Epithelial cell of esophagus (primary cell): ENCODE measurements around the gene ESPN.
A peak's percentile ranks its signal among the peaks of the same experiment; 100 is the strongest.
"Not testable (repeated sequence)": the region's sequence is repeated elsewhere in the genome, so short reads cannot be mapped to it uniquely, and the experiment has no call there.

ENCODE experiments used
- DNase-seq: peaks from one replicate; pipeline ENCODE4 v3.0.0; 2010; ENCODE audit warnings: low read depth
- H3K4me3 ChIP-seq: 2 replicates; pipeline ENCODE4 v1.5.1; 2011; ENCODE audit warnings: mild to moderate bottlenecking, low read length, control low read depth
- TF ChIP-seq, protein P1 (sequence below): IDR thresholded peaks from 2 replicates; pipeline ENCODE4 v1.5.1; 2011; ENCODE audit warnings: low read depth, mild to moderate bottlenecking, low read length, control low read depth, inconsistent platforms; ENCODE audit not compliant: insufficient read depth; ENCODE audit errors: missing control alignments

ESPN gene

DNA sequence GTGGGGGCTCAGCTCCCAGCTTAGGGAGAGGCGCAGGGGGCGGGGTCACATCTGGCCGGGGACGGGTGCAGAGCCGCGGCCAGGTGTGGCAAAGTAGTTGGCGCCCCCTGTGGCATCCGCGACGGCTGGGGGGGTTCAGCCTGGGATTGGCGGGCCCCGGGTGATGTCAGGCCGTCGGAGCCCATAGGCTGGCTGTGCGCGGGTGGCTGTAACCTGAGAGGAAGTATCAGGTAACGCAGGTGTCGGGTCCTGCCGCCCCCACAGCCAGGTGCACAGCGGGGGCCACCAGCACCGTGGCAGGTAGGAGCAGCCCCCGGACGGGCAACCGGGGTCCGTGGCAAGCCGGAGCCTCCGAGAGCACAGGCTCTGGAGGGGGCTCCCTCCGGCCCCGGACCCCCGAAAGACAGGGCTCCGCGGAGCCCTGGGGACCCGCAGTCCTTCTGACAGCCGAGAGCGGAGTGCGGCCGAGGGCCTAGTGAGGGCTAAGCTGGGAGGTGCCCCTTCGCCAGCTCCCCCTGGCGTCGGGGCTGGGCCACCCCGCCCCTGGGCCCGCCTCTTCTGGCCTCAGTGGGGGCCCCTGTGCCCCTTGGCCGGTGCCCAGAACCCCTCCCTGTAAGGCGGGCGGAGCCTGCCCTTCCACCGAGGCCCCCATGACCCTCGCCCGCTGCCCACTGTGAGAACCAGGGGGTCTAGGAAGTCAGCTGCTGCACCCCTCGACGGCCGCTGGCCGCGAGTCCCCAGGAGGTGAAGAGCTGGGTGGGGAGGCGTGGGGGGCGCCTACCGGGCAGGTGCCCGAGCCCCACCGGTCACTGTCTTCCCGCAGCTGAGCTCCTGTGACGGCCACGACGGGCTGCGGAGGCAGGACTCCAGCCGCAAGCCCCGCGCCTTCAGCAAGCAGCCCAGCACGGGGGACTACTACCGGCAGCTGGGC is 23.5 kb downstream of the ESPN start:
- TF ChIP-seq, protein P1, sequence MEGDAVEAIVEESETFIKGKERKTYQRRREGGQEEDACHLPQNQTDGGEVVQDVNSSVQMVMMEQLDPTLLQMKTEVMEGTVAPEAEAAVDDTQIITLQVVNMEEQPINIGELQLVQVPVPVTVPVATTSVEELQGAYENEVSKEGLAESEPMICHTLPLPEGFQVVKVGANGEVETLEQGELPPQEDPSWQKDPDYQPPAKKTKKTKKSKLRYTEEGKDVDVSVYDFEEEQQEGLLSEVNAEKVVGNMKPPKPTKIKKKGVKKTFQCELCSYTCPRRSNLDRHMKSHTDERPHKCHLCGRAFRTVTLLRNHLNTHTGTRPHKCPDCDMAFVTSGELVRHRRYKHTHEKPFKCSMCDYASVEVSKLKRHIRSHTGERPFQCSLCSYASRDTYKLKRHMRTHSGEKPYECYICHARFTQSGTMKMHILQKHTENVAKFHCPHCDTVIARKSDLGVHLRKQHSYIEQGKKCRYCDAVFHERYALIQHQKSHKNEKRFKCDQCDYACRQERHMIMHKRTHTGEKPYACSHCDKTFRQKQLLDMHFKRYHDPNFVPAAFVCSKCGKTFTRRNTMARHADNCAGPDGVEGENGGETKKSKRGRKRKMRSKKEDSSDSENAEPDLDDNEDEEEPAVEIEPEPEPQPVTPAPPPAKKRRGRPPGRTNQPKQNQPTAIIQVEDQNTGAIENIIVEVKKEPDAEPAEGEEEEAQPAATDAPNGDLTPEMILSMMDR = peak; percentile 2
- peak; percentile 42 for DNase-seq
- H3K4me3 ChIP-seq = no peak overlapping the region

DNA sequence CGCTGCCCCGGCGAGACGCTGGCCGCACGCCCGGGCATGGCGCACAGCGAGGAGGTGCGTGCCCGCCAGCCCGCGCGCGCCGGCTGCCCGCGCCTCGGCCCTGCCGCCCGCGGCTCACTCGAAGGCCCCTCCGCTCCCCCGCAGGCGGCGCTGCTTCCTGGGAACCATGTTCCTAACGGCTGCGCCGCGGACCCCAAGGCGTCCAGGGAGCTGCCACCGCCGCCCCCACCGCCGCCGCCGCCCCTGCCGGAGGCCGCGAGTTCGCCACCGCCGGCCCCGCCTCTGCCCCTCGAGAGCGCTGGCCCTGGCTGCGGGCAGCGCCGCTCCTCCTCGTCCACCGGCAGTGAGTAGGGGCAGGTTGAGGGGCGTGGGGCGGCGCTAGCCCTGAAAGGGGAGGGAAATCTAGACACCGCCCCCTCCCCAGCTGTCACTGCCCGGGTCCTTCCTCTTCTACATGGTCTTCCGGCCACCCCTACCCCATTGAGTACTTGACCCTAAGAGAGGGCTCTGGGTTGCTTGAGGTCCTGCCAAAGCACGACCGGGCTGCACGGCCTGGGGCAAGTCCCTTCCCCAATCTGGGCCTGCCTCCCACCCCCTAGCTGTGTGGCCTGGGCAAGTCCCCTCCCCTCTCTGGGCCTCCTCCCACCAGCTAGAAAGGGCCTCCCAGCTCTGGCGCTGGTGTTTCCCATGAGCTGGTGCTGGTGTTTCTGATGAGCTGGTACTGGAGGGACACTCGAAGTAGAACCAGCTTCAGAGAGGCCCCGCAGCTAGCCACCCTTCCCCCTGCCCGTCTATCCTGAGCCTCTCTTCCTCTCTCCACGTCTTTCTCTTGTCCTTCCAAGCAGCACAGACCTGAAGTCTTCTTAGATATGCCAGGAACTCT is 24.4 kb downstream of the ESPN start:
- no peak for DNase-seq
- TF ChIP-seq, protein P1 = no peak
- H3K4me3 ChIP-seq = no peak overlapping the region

DNA sequence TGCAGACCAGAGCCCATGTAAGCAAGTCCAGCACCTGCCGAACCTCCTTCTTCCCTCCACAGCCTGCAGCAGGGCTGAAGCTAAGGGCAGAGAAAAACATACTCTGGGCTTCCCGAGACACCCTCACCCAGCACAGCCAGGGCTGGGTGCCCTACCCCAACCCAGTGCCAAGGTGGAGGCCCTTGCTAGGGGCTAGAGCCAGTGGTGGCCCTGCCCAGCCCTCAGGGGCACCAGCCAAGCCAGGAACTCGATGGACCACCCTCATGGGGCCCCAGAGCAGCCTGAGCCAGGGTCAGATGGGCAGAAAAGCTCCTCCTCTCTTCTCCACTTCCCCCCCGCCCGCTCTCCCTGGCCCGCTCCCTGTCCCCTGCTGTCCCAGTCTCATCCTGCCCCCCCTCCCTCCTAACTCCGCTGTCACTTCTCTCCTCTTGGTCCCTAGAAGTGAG is 25.5 kb downstream of the ESPN start:
- no peak for DNase-seq
- TF ChIP-seq, protein P1 = no peak
- no peak overlapping the region for H3K4me3 ChIP-seq

DNA sequence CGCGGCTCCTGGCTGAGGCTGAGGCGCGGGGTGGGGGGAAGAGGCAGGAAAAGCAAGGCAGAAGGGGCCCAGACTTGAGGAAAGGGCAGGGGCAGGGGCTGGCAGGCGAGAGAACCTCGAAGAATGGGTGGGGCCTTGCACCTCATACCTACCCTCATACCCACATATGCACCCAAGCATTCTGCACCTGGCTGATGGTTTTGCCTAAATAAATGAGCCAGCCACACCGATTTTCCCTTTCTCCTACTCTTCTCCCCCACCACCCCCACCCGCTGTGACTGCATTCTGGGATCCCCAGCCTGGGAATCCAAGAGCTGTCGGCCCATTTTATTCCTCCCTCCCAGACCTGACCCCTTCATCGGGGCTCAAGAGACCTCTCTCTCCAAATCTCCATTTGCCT is 25.9 kb downstream of the ESPN start:
- DNase-seq, H3K4me3 ChIP-seq: not testable (repeated sequence)

DNA sequence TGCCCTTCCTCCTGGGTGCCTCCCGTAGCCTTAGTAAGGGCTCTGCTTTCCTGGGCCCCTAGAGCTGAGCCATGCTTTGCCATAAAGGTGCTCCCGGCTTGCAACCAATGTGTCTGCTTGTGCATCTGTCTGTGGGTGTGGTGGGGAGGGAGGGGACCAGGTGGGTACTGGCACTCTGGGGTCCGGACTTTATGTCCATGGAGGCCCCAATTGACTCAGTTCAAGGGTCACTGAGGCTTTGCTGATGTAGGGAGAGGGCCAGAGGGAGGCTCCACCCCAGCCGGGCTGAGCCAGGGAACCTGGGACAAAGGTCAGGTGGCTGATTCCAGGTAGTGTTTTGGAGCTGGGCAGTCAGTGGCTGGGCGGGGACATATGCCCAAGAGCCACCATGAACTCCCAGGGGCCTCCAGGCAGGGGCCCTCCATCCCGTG is 26.4 kb downstream of the ESPN start:
- TF ChIP-seq, protein P1 = no peak
- no peak overlapping the region for H3K4me3 ChIP-seq
- DNase-seq = no peak

DNA sequence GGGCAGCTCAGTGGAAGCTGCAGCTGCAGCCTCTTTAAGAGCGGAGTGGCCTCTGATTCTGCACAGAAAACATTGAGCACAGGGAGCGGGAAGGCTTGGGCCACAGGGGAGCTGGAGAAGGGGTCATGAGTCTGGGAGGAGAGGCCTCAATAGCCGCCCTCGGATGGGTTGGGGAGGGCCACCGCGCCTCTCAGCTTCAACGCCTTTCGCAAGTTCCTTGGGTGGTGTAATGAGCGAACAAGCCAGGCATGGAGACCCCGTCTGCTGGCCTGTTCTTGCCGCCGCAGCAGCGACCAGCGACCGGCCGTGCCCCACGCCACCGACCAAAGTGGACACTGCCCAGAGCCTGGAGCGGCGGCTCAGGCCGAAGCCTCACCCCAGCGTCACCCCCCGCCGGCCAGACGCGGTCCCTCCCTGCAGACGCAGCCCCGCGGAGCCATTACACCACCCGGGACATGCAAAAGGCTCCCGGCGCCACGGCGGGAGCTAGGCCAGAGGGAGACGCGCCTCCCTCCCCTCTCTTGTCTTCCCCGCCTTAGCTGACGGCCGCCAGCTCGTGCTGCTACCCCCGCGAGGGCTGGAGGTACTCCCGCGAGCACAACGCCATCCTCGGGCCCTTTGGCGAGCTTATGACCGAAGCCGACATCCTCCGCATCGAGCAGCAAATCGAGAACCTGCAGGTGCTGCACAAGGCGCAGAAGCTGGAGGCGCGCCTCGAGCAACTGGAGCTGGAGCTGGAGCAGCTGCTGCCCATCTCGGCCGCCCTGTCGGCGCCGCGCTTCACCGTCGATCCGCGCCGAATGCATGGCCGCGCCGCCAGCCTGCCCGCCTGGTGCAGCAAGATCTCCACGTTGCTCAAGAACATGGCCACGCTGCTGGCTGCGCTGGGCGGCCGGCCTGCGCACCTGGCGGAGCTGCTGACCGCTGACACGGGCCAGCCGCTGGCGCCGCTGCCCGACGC is 29.6 kb downstream of the ESPN start:
- H3K4me3 ChIP-seq = not testable (repeated sequence)
- peak; percentile 41 for DNase-seq

DNA sequence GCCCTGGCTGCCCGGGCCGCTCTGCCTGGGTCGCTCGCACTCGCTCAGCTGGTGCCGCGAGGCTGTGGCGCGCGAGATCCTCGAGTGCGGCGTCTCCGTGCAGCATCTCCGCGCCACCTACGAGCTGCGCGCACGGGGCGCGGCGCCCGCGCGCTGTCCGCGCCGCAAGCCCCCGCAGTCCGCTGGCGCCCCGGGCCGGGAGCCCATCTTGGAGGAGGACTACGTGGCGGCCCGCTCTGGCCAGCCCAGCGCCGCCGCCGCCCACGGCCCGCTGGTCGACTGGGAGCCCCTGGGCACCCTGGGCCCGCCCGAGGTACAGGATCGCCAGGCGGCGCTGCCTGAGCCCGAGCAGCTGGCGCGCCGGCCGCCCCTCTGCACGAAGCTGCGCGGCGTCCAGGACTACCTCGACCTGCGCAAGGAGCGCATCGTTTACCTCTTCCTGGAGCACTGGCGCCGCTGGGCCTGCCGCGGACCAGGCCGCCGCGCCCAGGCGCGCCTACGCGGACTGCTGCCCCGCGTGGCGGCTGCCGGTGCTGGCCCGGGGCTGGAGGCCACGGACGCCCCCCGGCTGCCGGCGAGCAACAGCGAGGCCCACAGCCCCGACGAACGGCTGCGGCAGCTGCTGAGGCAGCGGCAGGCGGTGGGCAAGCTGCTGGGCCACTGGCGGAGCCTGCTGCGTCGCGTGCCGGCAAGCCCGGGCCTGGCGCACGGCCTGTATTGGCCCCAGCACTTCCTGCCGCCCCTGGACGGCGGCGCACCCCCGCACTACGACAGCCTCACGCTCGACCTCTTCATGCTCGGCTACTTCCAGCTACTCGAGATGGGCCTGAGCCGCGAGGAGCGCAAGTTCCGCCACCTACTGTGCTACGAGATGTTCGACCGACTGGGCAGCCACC is 30.5 kb downstream of the ESPN start:
- peak; percentile 38 for DNase-seq
- H3K4me3 ChIP-seq = no peak overlapping the region
- TF ChIP-seq, protein P1 = no peak

DNA sequence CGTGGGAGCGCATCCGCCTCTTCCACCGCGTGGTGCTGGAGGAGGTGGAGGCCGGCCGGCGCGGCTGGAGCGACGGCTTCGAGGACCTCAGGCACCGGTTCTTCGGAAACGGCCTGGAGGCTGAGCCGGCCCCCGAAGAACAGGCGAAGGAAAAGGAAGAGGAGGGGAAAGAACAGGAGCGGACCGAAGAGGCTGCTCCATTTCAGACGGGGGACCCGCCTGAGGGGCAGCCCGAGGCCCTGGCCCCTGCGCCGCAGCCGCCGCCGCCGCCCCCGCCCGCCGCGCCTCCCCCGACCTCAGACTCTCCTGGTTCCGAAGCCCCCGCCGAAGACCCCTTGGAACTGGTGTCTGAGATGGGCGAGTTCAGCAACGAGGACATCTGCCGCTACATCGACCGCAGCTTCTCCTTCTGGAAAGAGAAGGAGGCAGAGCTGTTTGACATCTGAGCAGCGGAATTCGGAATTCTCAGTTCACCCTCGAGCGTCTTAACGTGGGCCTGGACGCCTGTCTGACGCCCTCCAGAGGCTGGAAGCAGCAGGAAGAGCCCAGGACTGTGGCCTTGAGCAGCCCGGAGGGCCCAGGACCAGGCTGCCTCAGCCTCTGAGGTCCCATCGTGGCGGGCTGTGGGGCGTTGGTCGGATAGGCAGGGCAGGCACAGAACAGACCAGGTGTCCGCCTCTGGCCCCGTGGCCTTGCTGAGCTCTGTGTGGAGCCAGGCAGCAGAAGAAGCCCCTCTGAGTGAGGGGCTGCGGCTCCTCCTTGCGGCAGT is 31.4 kb downstream of the ESPN start:
- not testable (repeated sequence) for H3K4me3 ChIP-seq, DNase-seq
